ENCODE data around the gene EXOC3L4. TPM values are rescaled to one million over a fixed set of nuclear protein-coding genes. Genes with fewer than 3 reads are reported as not detected.
A peak's percentile ranks its signal among the peaks of the same experiment; 100 is the strongest.

Gene EXOC3L4
- total RNA-seq, 2 donors from 2014 or later = 0.37 TPM; not detected in 1

- TF ChIP-seq, protein P1, sequence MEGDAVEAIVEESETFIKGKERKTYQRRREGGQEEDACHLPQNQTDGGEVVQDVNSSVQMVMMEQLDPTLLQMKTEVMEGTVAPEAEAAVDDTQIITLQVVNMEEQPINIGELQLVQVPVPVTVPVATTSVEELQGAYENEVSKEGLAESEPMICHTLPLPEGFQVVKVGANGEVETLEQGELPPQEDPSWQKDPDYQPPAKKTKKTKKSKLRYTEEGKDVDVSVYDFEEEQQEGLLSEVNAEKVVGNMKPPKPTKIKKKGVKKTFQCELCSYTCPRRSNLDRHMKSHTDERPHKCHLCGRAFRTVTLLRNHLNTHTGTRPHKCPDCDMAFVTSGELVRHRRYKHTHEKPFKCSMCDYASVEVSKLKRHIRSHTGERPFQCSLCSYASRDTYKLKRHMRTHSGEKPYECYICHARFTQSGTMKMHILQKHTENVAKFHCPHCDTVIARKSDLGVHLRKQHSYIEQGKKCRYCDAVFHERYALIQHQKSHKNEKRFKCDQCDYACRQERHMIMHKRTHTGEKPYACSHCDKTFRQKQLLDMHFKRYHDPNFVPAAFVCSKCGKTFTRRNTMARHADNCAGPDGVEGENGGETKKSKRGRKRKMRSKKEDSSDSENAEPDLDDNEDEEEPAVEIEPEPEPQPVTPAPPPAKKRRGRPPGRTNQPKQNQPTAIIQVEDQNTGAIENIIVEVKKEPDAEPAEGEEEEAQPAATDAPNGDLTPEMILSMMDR (IDR thresholded peaks at IDR 0.05) = no peak
- H3K36me3 ChIP-seq = no peaks in the 10 kb centered on the region
- H3K9me3 ChIP-seq = no peaks in the 10 kb centered on the region
- no peak for DNase-seq (ENCODE audit: low spot score)
- no peak overlapping the region for H3K4me3 ChIP-seq
- no peak overlapping the region for H3K27ac ChIP-seq
- H3K4me1 ChIP-seq = peaks cover 0 to 20% of the 10 kb centered on the region in 2 donors
- H3K27me3 ChIP-seq = peaks cover 5% of the 10 kb centered on the region in 2 donors
Observed at GRCh38 chr14:103087343-103087835, 7.1 kb upstream of the EXOC3L4 start.

DNA sequence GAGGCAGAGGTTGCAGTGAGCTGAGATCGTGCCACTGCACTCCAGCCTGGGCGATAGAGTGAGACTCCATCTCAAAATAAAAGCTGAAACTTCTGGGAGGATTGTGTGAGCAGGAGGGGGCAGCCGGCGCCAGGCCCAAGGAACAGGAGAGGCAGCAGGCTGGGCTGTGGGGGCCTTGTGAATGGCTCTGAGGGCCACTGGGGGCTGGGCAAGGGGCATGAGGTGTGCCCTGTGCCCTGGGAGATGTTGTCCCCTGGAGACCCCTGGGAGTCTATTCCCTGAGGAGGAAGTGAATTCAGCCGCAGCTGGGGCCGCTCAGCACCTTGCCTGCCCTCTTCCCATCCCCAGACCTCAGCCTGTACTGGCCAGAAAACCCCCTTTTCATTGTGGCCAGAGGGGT, 5.6 kb upstream of the EXOC3L4 start:
- TF ChIP-seq, protein P1 (IDR thresholded peaks at IDR 0.05) = no peak
- H3K27me3 ChIP-seq = peaks cover 5% of the 10 kb centered on the region in 2 donors

DNA sequence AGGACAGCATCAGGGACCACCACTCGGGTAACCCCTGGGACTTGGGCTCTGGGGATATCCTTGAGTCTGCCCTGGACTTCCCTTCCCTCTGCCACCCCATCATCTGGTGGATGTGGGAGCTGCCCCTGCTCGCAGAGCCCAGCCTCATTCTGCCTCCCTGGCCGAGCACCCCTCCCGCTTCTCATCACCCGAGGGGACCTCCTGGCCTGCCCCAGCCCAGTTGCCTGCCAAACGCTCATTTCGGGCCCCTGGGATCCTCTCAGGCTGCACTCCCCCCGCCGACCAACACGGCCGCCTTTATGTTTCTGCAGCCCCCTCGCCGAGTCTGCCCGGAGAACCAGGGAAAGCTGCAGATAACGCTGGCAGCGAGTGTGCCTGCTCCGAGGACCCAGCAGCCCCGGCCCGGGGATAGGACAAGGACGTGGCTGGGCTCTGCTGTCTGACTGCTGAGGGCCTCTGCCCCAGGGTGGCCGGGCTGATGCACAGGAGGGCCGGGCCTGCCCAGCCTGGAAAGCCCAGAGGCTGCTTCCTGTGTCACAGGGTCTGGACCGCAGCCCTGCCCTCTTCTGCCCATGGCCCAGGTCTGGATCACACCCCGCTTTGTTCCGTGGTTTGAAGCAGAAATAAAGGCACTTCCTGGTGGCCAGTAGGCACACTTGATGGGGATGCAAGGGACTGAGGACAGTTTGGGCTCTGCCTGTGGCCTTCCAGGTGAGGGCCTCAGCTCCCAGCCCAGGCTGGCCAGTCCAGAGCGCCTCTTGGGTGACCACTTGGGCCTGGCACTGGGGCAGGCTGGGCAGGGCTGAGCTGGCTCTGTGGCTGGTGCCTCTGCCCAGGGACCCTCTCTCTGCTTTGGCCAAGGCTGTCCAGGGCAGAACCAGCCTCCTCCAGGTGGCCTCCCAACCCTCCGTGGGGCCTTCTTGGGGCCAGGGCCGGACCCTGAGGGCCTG, 4.9 kb upstream of the EXOC3L4 start:
- H3K4me1 ChIP-seq = peaks cover 0 to 20% of the 10 kb centered on the region in 2 donors
- no peak overlapping the region for H3K4me3 ChIP-seq
- TF ChIP-seq, protein P1 (IDR thresholded peaks at IDR 0.05) = no peak
- peaks cover 0 to 5% of the 10 kb centered on the region in 2 donors for H3K27me3 ChIP-seq
- H3K36me3 ChIP-seq = no peaks in the 10 kb centered on the region
- no peak for DNase-seq (ENCODE audit: low spot score)
- no peak overlapping the region for H3K27ac ChIP-seq
- no peaks in the 10 kb centered on the region for H3K9me3 ChIP-seq

More for the DNA sequence above, 5.6 kb upstream of the EXOC3L4 start:
- no peak for DNase-seq (ENCODE audit: low spot score)
- no peaks in the 10 kb centered on the region for H3K36me3 ChIP-seq
- no peaks in the 10 kb centered on the region for H3K9me3 ChIP-seq
- H3K27ac ChIP-seq = no peak overlapping the region
- peaks cover 0 to 19% of the 10 kb centered on the region in 2 donors for H3K4me1 ChIP-seq
- H3K4me3 ChIP-seq = no peak overlapping the region

GRCh38 chr14:103090481-103091020, 4.0 kb upstream of the EXOC3L4 start:
- Histone ChIP-seq H3K27me3 (no peaks in the 10 kb centered on the region), H3K9me3 (no peaks in the 10 kb centered on the region), H3K4me3 (peak overlapping the region in 1 of 2 donors; percentile 58), H3K27ac (no peak overlapping the region), H3K36me3 (no peaks in the 10 kb centered on the region), H3K4me1 (peaks cover 0 to 24% of the 10 kb centered on the region in 2 donors)
- TF ChIP-seq, protein P1 (IDR thresholded peaks at IDR 0.05) = no peak
- DNase-seq (ENCODE audit: low spot score) = no peak

DNA sequence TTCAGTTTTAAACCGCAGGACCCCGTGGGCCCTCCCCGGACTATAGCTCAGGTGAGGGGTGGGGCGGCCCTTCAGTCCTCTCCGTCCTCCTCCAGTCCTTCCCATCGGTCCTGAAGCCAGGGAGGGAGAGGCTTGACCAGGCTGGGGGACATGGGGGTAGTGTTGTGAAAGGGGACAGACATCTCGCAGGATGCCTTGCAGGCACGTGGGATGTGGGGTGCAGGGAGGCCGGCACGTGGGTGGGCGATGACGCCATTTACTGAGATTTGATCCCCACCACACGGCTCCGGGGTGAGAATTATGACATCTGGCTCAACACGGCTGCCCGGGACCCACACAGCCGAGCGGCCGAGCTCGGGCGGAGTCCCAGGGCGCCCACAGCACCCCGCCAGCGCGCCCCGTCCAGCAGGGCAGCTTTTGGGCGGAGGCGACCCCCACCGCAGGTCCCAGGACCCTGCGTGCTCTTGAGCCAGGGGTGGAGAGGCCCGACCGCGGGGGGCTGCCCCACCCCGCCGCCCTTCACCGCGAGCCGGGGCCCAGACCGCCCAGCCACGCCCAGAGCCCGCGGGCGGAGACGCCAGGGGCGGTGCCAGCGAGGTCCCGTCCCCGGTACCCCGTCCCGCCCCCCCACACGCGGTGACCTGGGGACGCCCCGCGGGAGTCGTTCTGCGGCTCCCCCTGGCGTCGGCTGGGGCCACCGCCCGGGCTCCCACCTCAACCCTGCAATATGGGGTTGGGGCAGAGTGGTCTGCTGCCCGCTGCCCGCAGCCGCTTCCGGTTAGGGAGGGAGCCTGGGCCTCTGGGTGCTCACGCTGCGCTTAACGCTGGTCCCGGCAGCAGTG, 3.3 kb upstream of the EXOC3L4 start:
- peak overlapping the region in 1 of 2 donors; percentile 49 for H3K27ac ChIP-seq
- H3K27me3 ChIP-seq = no peaks in the 10 kb centered on the region
- H3K4me1 ChIP-seq = peaks cover 0 to 24% of the 10 kb centered on the region in 2 donors
- TF ChIP-seq, protein P1 (IDR thresholded peaks at IDR 0.05) = peak; percentile 48 to 76
- H3K9me3 ChIP-seq = no peaks in the 10 kb centered on the region
- H3K36me3 ChIP-seq = no peaks in the 10 kb centered on the region
- peak overlapping the region; percentile 36 to 58 for H3K4me3 ChIP-seq
- DNase-seq (ENCODE audit: low spot score) = no peak
